ENCODE data around the gene KHDC4. TPM values are rescaled to one million over a fixed set of nuclear protein-coding genes. Genes with fewer than 3 reads are reported as not detected.
A peak's percentile ranks its signal among the peaks of the same experiment; 100 is the strongest.

Gene KHDC4
- total and polyA plus RNA-seq, 9 of the 15 experiments (the other 6 are each of a cell fraction or from before 2014, with no cell fraction given): 12.1 to 185 (median 65.6) TPM

- TF ChIP-seq, protein P1, sequence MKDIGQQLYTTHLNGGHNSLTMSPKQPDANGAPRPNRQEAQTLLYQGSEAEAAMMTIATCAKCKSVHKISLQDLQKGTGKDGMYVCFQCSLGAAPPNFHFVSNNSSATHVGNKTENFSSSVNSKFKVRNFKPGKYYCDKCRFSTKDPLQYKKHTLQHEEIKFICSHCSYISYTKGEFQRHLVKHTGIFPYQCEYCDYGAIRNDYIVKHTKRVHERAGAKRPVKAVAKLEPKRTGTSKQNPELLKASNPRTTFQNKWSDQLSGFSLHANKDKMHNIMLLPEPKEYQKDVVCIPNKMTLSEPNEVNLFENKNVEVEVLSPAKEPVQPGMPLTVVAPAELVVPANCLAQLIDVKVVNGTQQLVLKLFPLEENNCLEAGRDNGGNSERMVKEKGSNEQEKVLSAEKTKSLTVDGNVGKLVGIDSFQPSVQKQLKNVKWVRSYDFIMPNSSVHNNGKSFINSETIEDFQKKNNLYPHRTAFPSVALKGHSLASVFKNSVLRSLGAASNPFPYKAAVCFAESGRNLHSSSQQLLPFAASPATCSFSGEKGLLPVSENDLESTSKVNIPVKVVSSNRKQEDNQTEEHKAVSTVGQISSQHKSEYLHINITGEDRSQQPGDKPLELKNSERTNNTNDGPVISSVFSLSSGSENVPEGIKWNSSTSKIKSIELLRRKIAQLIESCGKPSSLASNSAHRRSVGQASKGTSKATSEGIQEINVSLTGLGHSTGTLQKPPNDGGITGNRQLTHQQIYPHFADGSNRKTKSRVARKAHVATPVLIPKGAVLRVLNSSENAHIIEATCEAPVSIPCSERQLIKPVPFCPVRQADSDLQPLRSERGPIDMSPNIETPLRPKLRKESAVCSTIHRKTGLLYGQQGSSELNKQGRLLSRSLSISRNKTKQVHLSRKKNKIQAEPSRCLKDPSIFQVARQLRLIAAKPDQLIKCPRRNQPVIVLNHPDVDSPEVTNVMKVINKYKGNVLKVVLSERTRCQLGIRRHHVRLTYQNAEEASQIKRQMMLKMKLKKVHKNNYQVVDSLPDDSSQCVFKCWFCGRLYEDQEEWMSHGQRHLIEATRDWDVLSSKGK (CRISPR knock-in tag; IDR thresholded peaks at IDR 0.05): no peak
- TF ChIP-seq ZMIZ1 (IDR thresholded peaks at IDR 0.05; ENCODE audit: low read depth in 2 of 2, low read length in 2 of 2): no peak
- no peak for TF ChIP-seq CBX8 (IDR thresholded peaks at IDR 0.05; ENCODE audit: borderline replicate concordance, extremely low read depth, low read depth, low read length, poor library complexity, severe bottlenecking)
- TF ChIP-seq ZKSCAN8 (CRISPR knock-in tag; IDR thresholded peaks at IDR 0.05): no peak
- TF ChIP-seq AFF1 (IDR thresholded peaks at IDR 0.05; ENCODE audit: low read depth in 1 of 2, partially characterized antibody in 2 of 2): peak in 1 of 2 experiments; percentile 74
- TF ChIP-seq FOXA1 (IDR thresholded peaks at IDR 0.05; ENCODE audit: borderline replicate concordance): no peak
- no peak for TF ChIP-seq KLF13 (tag; IDR thresholded peaks at IDR 0.05; ENCODE audit: borderline replicate concordance, low read depth)
- peak; percentile 51 for TF ChIP-seq HMGN3 (IDR thresholded peaks at IDR 0.05; ENCODE audit: borderline replicate concordance, extremely low read depth, insufficient read length, low read depth, low read length)
- TF ChIP-seq, protein P2, sequence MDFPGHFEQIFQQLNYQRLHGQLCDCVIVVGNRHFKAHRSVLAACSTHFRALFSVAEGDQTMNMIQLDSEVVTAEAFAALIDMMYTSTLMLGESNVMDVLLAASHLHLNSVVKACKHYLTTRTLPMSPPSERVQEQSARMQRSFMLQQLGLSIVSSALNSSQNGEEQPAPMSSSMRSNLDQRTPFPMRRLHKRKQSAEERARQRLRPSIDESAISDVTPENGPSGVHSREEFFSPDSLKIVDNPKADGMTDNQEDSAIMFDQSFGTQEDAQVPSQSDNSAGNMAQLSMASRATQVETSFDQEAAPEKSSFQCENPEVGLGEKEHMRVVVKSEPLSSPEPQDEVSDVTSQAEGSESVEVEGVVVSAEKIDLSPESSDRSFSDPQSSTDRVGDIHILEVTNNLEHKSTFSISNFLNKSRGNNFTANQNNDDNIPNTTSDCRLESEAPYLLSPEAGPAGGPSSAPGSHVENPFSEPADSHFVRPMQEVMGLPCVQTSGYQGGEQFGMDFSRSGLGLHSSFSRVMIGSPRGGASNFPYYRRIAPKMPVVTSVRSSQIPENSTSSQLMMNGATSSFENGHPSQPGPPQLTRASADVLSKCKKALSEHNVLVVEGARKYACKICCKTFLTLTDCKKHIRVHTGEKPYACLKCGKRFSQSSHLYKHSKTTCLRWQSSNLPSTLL (IDR thresholded peaks at IDR 0.05): 0 out of 2 replicates have a peak, but pooled peaks have one; percentile 32
Measured at GRCh38 chr1:155976062-155976912, 42.1 kb upstream of the KHDC4 start (continued).

All from K562 (cell line).